ENCODE measurements around the gene SLCO6A1. TPM values are rescaled to one million over a fixed set of nuclear protein-coding genes. Genes with fewer than 3 reads are reported as not detected.

Gene SLCO6A1, protein sequence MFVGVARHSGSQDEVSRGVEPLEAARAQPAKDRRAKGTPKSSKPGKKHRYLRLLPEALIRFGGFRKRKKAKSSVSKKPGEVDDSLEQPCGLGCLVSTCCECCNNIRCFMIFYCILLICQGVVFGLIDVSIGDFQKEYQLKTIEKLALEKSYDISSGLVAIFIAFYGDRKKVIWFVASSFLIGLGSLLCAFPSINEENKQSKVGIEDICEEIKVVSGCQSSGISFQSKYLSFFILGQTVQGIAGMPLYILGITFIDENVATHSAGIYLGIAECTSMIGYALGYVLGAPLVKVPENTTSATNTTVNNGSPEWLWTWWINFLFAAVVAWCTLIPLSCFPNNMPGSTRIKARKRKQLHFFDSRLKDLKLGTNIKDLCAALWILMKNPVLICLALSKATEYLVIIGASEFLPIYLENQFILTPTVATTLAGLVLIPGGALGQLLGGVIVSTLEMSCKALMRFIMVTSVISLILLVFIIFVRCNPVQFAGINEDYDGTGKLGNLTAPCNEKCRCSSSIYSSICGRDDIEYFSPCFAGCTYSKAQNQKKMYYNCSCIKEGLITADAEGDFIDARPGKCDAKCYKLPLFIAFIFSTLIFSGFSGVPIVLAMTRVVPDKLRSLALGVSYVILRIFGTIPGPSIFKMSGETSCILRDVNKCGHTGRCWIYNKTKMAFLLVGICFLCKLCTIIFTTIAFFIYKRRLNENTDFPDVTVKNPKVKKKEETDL
- total RNA-seq (2022; extraction: Qiagen RNA extraction), result not detected in 5 replicates

DNA sequence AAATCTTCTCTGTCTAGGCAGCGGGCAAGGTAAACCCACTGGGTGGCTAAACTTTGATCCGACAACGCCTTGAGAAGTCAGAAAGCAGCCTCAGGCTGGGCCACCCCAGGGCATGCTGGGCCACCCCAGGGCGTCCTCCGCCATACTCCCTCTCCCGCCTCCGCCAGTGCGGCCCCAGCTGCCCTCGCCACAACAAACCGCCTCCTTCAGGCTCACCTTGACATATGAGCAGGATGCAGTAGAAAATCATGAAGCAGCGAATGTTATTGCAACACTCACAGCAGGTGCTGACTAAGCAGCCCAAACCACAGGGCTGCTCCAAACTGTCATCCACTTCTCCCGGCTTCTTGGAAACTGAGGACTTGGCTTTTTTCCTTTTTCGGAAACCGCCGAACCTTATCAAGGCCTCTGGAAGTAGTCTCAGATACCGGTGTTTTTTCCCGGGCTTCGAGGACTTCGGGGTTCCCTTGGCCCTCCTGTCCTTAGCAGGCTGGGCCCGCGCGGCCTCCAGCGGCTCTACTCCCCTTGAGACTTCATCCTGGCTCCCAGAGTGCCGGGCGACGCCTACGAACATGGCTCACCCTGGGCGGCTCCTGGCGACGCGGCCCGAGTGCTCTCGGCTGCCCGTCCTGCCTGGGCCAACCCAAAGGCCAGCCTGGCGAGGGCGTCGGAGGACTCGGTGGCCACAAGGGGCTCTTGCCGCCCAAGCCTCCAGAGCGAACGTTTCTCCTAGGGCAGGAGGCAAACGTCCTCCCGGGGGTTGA lies at the start of gene SLCO6A1:
Gene SLCO6A1 (minus strand): TSS at position 731 of the 764 bp plus-strand sequence. CDS start 157 bp downstream, at position 574.

Other genes starting within 250 kb of the SLCO6A1 start
- gene SLCO4C1, start 202.7 kb downstream of the SLCO6A1 start, total RNA-seq (2022; extraction: Qiagen RNA extraction), result 0.02 TPM in 1 of 5 replicates, not detected in the others